ENCODE results near the gene HERC2. TPM values are rescaled to one million over a fixed set of nuclear protein-coding genes. Genes with fewer than 3 reads are reported as not detected.
"Not testable (repeated sequence)": the region's sequence is repeated elsewhere in the genome, so short reads cannot be mapped to it uniquely, and the experiment has no call there.

The HERC2 gene
- total RNA-seq, 2 donors from 2014 or later, result 105 to 112 TPM

DNA sequence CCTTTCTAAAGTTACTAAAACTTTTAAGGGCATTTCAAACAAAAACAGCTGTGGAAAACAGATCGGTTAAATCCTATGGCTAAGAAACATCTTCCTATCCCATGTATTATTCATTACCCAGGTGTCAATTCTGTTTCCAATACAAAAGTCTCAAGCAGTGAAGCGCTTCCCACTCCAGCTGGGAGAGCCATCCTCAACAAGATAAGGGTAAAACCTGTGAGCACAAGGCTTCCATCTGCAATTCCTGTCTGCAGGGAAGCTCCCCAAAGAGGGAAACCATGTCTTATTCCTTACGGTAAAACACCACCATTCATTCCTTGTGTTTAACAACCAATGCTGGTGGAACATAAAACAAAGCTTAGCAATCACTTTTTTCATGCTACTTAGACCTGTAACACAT is 3.2 kb downstream of the HERC2 start:
- H3K27me3 ChIP-seq (ENCODE audit: control insufficient read depth, insufficient read depth, low read length, poor library complexity, severe bottlenecking); H3K27me3 Mint-ChIP-seq (ENCODE audit: insufficient read depth); DNase-seq; H3K27ac ChIP-seq (ENCODE audit: low read depth, low read length); H3K4me1 Mint-ChIP-seq; H3K9me3 ChIP-seq (ENCODE audit: control insufficient read depth, low read length); H3K9ac ChIP-seq (ENCODE audit: extremely low read depth, low read length, poor library complexity, severe bottlenecking); H3K9me3 Mint-ChIP-seq; H3K4me1 ChIP-seq (ENCODE audit: control insufficient read depth, insufficient read depth, low read length); H3K4me3 Mint-ChIP-seq; H3K27ac Mint-ChIP-seq; H3K4me3 ChIP-seq (ENCODE audit: low read length): not testable (repeated sequence)
- peaks cover 35% of the 10 kb centered on the region for H3K36me3 ChIP-seq (ENCODE audit: control insufficient read depth, insufficient read depth, low read length)
- no CpG with 5 or more reads among the region's 3 CpGs for WGBS, 2 experiments (ENCODE audit: insufficient coverage in 1 of 2, insufficient read length in 1 of 2)
- H3K36me3 Mint-ChIP-seq (ENCODE audit: low read depth), result peaks cover 40% of the 10 kb centered on the region

DNA sequence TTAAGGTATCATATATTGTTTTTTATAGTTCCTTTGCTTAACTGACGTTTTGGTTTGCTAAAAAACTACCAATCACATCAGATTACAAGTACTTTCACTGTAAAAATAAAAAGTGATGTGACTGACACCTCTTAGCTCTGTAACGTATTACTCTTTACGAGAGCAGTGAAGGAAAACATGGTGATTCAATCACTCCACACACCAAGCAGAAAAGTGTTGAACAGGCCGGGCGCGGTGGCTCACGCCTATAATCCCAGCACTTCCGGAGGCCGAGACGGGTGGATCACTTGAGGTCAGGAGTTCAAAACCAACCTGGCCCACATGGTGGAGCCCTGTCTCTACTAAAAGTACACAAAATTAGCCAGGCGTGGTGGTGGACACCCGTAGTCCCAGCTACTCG is 3.9 kb downstream of the HERC2 start:
- H3K9me3 Mint-ChIP-seq, result not testable (repeated sequence)
- H3K4me3 ChIP-seq (ENCODE audit: low read length), result peak overlapping the region; percentile 45

DNA sequence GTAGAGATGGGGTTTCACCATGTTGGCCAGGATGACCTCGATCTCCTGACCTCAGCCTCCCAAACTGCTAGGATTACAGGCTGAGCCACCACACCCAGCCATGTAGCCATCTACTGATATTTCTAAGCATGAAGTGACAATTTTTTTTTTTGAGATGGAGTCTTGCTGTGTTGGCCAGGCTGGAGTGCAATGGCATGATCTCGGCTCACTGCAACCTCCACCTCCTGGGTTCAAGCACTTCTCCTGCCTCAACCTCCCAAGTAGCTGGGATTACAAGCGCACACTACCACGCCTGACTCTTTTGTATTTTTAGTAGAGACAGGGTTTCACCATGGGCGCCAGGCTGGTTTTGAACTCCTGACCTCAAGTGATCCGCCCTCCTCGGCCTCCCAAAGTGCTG is 5.0 kb downstream of the HERC2 start:
- H3K4me1 Mint-ChIP-seq; H3K9me3 Mint-ChIP-seq; H3K9ac ChIP-seq (ENCODE audit: extremely low read depth, low read length, poor library complexity, severe bottlenecking); H3K27ac ChIP-seq (ENCODE audit: low read depth, low read length); H3K4me1 ChIP-seq (ENCODE audit: control insufficient read depth, insufficient read depth, low read length); H3K27ac Mint-ChIP-seq; DNase-seq; H3K27me3 Mint-ChIP-seq (ENCODE audit: insufficient read depth); H3K9me3 ChIP-seq (ENCODE audit: control insufficient read depth, low read length); H3K4me3 Mint-ChIP-seq; H3K4me3 ChIP-seq (ENCODE audit: low read length); H3K27me3 ChIP-seq (ENCODE audit: control insufficient read depth, insufficient read depth, low read length, poor library complexity, severe bottlenecking): not testable (repeated sequence)
- 88 to 94% methylated on average over 4 to 7 of the region's 7 CpGs for WGBS, 2 experiments (ENCODE audit: insufficient coverage in 1 of 2, insufficient read length in 1 of 2)
- peaks cover 39% of the 10 kb centered on the region for H3K36me3 ChIP-seq (ENCODE audit: control insufficient read depth, insufficient read depth, low read length)
- H3K36me3 Mint-ChIP-seq (ENCODE audit: low read depth), result peaks cover 46% of the 10 kb centered on the region

More for the DNA sequence above, 3.9 kb downstream of the HERC2 start:
- H3K9ac ChIP-seq (ENCODE audit: extremely low read depth, low read length, poor library complexity, severe bottlenecking); H3K27ac Mint-ChIP-seq; H3K4me1 Mint-ChIP-seq; H3K4me1 ChIP-seq (ENCODE audit: control insufficient read depth, insufficient read depth, low read length); H3K27me3 ChIP-seq (ENCODE audit: control insufficient read depth, insufficient read depth, low read length, poor library complexity, severe bottlenecking); H3K27ac ChIP-seq (ENCODE audit: low read depth, low read length); H3K9me3 ChIP-seq (ENCODE audit: control insufficient read depth, low read length); H3K27me3 Mint-ChIP-seq (ENCODE audit: insufficient read depth); H3K4me3 Mint-ChIP-seq: not testable (repeated sequence)
- peak; percentile 43 for DNase-seq
- peaks cover 45% of the 10 kb centered on the region for H3K36me3 Mint-ChIP-seq (ENCODE audit: low read depth)
- whole genome bisulfite sequencing, 2 experiments (ENCODE audit: insufficient coverage in 1 of 2, insufficient read length in 1 of 2), result 97 to 98% methylated on average over 5 to 11 of the region's 13 CpGs
- H3K36me3 ChIP-seq (ENCODE audit: control insufficient read depth, insufficient read depth, low read length), result peaks cover 39% of the 10 kb centered on the region

DNA sequence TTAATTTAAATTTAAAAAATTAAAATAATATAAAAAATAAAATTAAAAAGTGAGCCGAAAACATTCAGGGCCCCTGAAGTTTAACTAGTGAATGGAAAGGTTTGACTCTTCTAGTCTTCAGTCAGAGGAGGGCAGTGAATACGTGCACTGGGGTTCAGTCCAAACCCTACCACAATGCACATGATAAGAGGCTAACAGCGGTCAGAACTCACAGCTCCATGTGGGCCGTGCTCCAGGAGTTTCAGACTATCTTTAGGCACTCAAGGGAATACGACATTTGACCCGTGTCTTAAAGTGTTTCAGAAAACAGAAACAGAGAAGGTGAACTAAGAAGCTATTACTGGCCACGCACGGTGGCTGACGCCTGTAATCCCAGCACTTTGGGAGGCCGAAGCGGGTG is 11.5 kb downstream of the HERC2 start:
- DNase-seq; H3K4me3 ChIP-seq (ENCODE audit: low read length); H3K4me3 Mint-ChIP-seq; H3K4me1 Mint-ChIP-seq; H3K9ac ChIP-seq (ENCODE audit: extremely low read depth, low read length, poor library complexity, severe bottlenecking); H3K27ac ChIP-seq (ENCODE audit: low read depth, low read length); H3K27me3 ChIP-seq (ENCODE audit: control insufficient read depth, insufficient read depth, low read length, poor library complexity, severe bottlenecking); H3K4me1 ChIP-seq (ENCODE audit: control insufficient read depth, insufficient read depth, low read length); H3K27ac Mint-ChIP-seq; H3K27me3 Mint-ChIP-seq (ENCODE audit: insufficient read depth): not testable (repeated sequence)
- peaks cover 63% of the 10 kb centered on the region for H3K36me3 Mint-ChIP-seq (ENCODE audit: low read depth)
- H3K9me3 Mint-ChIP-seq, result peaks cover 42% of the 10 kb centered on the region
- 83% methylated on average over 7 of the region's 11 CpGs; no CpG with 5 or more reads in 1 of the 2 experiments for WGBS, 2 experiments (ENCODE audit: insufficient coverage in 1 of 2, insufficient read length in 1 of 2)
- Histone ChIP-seq H3K9me3 (ENCODE audit: control insufficient read depth, low read length) (peaks cover 42% of the 10 kb centered on the region), H3K36me3 (ENCODE audit: control insufficient read depth, insufficient read depth, low read length) (peaks cover 31% of the 10 kb centered on the region)

DNA sequence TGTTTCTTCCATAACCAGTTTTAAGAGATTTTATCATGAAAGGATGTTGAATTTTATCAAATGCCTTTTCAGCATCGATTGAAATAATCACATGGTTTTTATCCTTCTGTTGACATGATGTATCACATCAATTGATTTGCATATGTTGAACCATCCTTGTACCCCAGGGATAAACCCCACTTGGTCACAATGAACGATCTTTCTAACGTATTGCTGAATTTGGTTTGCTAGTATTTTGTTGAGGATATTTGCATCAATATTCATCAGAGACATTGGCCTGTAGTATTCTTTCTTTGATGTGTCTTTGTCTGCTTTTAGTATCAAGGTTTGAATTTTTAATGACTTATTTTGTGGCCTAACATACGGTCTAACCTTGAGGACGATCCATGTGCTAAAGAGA is 13.3 kb downstream of the HERC2 start:
- DNase-seq; H3K27ac ChIP-seq (ENCODE audit: low read depth, low read length); H3K9ac ChIP-seq (ENCODE audit: extremely low read depth, low read length, poor library complexity, severe bottlenecking); H3K27me3 Mint-ChIP-seq (ENCODE audit: insufficient read depth); H3K4me1 ChIP-seq (ENCODE audit: control insufficient read depth, insufficient read depth, low read length); H3K4me3 ChIP-seq (ENCODE audit: low read length); H3K4me3 Mint-ChIP-seq; H3K27me3 ChIP-seq (ENCODE audit: control insufficient read depth, insufficient read depth, low read length, poor library complexity, severe bottlenecking); H3K27ac Mint-ChIP-seq; H3K4me1 Mint-ChIP-seq: not testable (repeated sequence)
- peaks cover 42% of the 10 kb centered on the region for H3K9me3 Mint-ChIP-seq
- WGBS, 2 experiments (ENCODE audit: insufficient coverage in 1 of 2, insufficient read length in 1 of 2), result 94 to 100% methylated on average over 2 to 4 of the region's 5 CpGs
- H3K36me3 Mint-ChIP-seq (ENCODE audit: low read depth), result peaks cover 51% of the 10 kb centered on the region
- Histone ChIP-seq H3K9me3 (ENCODE audit: control insufficient read depth, low read length) (peaks cover 38% of the 10 kb centered on the region), H3K36me3 (ENCODE audit: control insufficient read depth, insufficient read depth, low read length) (peaks cover 17% of the 10 kb centered on the region)

DNA sequence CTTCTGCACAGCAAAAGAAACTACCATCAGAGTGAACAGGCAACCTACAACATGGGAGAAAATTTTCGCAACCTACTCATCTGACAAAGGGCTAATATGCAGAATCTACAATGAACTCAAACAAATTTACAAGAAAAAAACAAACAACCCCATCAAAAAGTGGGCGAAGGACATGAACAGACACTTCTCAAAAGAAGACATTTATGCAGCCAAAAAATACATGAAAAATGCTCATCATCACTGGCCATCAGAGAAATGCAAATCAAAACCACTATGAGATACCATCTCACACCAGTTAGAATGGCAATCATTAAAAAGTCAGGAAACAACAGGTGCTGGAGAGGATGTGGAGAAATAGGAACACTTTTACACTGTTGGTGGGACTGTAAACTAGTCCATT is 16.3 kb downstream of the HERC2 start:
- not testable (repeated sequence) for H3K9ac ChIP-seq (ENCODE audit: extremely low read depth, low read length, poor library complexity, severe bottlenecking); H3K27ac ChIP-seq (ENCODE audit: low read depth, low read length); DNase-seq; H3K4me1 Mint-ChIP-seq; H3K4me3 Mint-ChIP-seq; H3K27ac Mint-ChIP-seq; H3K4me3 ChIP-seq (ENCODE audit: low read length); H3K4me1 ChIP-seq (ENCODE audit: control insufficient read depth, insufficient read depth, low read length); H3K27me3 Mint-ChIP-seq (ENCODE audit: insufficient read depth); H3K27me3 ChIP-seq (ENCODE audit: control insufficient read depth, insufficient read depth, low read length, poor library complexity, severe bottlenecking)
- WGBS, 2 experiments (ENCODE audit: insufficient coverage in 1 of 2, insufficient read length in 1 of 2), result 88% methylated on average over 1 of the region's 2 CpGs; no CpG with 5 or more reads in 1 of the 2 experiments
- Histone ChIP-seq H3K36me3 (ENCODE audit: control insufficient read depth, insufficient read depth, low read length) (peaks cover 14% of the 10 kb centered on the region), H3K9me3 (ENCODE audit: control insufficient read depth, low read length) (peaks cover 36% of the 10 kb centered on the region)
- Mint-ChIP-seq H3K36me3 (ENCODE audit: low read depth) (peaks cover 43% of the 10 kb centered on the region), H3K9me3 (peaks cover 44% of the 10 kb centered on the region)

DNA sequence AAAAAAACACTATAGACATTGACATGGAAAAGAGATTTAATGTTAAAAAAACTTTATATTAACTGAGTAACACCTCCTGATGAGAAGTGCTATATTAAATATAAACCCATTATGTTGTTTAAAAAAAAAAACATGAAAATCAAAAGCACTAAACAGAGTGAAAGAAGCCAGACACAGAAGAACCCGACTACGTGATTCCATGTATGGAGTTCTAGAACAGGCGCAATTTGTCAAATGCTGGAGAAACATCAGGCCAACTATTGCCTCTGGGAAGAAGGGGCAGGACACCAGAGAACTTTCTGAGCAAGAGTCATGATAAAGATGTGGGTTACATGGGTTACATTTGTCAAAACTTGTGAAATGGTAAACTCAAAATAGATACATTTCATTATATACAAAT is 24.5 kb downstream of the HERC2 start:
- H3K27me3 ChIP-seq (ENCODE audit: control insufficient read depth, insufficient read depth, low read length, poor library complexity, severe bottlenecking); H3K27ac ChIP-seq (ENCODE audit: low read depth, low read length); H3K4me3 Mint-ChIP-seq; H3K4me1 ChIP-seq (ENCODE audit: control insufficient read depth, insufficient read depth, low read length); H3K9me3 ChIP-seq (ENCODE audit: control insufficient read depth, low read length); H3K27me3 Mint-ChIP-seq (ENCODE audit: insufficient read depth); H3K9me3 Mint-ChIP-seq; DNase-seq; H3K9ac ChIP-seq (ENCODE audit: extremely low read depth, low read length, poor library complexity, severe bottlenecking); H3K27ac Mint-ChIP-seq; H3K36me3 ChIP-seq (ENCODE audit: control insufficient read depth, insufficient read depth, low read length); H3K4me3 ChIP-seq (ENCODE audit: low read length): not testable (repeated sequence)
- H3K4me1 Mint-ChIP-seq, result peaks cover 16% of the 10 kb centered on the region
- H3K36me3 Mint-ChIP-seq (ENCODE audit: low read depth), result peaks cover 28% of the 10 kb centered on the region
- WGBS, 2 experiments (ENCODE audit: insufficient coverage in 1 of 2, insufficient read length in 1 of 2), result 99 to 100% methylated on average over 3 of the region's 3 CpGs
